Measurements from ENCODE around the gene ARID1B. TPM values are rescaled to one million over a fixed set of nuclear protein-coding genes. Genes with fewer than 3 reads are reported as not detected.
A peak's percentile ranks its signal among the peaks of the same experiment; 100 is the strongest.

The ARID1B gene
- total and polyA plus RNA-seq, 2 of the 13 experiments (the other 11 are each of a cell fraction or from before 2014, with no cell fraction given) = 20.1 to 32.6 TPM

DNA sequence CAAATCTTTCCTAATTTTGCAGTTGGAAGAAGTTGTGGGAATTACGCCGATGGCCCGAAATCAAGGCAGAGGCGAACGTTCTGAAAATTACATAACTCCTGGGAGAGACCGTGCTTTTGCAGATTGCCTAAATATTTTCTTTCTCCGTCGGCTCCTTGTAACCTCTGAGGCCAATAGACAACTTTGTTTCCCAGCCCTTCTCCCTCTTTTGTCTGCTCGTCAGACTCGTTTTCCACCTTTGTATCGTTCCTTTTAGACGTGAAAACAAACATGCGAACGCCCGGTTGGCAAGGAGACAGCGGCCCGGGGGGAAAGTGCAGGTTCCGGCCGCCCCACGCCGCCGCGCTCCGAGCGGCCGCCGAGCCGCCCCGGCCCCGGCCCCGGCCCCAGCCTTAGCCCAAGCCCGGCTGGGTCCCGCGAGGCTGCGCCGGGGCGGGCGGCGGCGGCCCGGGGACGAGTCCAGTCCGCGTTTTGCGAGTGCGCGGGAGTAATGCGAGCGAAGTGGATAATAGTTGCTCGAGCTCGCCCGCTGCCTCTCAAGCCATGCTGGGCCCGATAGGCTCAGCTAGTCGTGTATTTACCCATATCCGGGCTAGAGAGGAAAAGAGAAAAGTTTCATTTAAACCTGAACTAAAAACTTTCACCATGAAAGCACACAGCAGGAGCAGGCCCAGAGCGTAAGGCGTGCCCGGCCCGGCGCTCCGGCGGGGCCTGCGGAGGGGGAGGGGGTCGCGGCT, at the start of gene ARID1B (continued):
- TF ChIP-seq ZNF720 (CRISPR knock-in tag; IDR thresholded peaks at IDR 0.05) (no peak), ZNF253 (CRISPR knock-in tag; IDR thresholded peaks at IDR 0.05; ENCODE audit: borderline replicate concordance) (no peak), HOXD1 (CRISPR knock-in tag; IDR thresholded peaks at IDR 0.05) (0 out of 2 replicates have a peak, but pooled peaks have one; percentile 45), RXRB (CRISPR knock-in tag; IDR thresholded peaks at IDR 0.05; ENCODE audit: borderline replicate concordance) (no peak), ZMAT3 (CRISPR knock-in tag; conservative IDR thresholded peaks at IDR 0.05) (no peak), SALL1 (CRISPR knock-in tag; IDR thresholded peaks at IDR 0.05) (peak; percentile 67), CBX5 (CRISPR knock-in tag; IDR thresholded peaks at IDR 0.05; ENCODE audit: borderline replicate concordance) (peak; percentile 51; the same call in 1 of the 2 replicates), ZNF354B (CRISPR knock-in tag; IDR thresholded peaks at IDR 0.05) (no peak), HDAC1 (CRISPR knock-in tag; IDR thresholded peaks at IDR 0.05) (peak; percentile 70), TOPORS (CRISPR knock-in tag; IDR thresholded peaks at IDR 0.05) (no peak; the same call in 1 of the 2 replicates), ZNF180 (CRISPR knock-in tag; IDR thresholded peaks at IDR 0.05; ENCODE audit: borderline replicate concordance, low read depth) (no peak; the same call in 1 of the 2 replicates), ZNF775 (CRISPR knock-in tag; IDR thresholded peaks at IDR 0.05; ENCODE audit: borderline replicate concordance) (no peak), SMARCC2 (IDR thresholded peaks at IDR 0.05) (no peak), ZNF451 (CRISPR knock-in tag; IDR thresholded peaks at IDR 0.05) (peak; percentile 15; the same call in 1 of the 2 replicates), AKAP8 (CRISPR knock-in tag; IDR thresholded peaks at IDR 0.05) (no peak; the same call in 1 of the 2 replicates)
- TF ChIP-seq, protein P1, sequence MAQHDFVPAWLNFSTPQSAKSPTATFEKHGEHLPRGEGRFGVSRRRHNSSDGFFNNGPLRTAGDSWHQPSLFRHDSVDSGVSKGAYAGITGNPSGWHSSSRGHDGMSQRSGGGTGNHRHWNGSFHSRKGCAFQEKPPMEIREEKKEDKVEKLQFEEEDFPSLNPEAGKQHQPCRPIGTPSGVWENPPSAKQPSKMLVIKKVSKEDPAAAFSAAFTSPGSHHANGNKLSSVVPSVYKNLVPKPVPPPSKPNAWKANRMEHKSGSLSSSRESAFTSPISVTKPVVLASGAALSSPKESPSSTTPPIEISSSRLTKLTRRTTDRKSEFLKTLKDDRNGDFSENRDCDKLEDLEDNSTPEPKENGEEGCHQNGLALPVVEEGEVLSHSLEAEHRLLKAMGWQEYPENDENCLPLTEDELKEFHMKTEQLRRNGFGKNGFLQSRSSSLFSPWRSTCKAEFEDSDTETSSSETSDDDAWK (CRISPR knock-in tag; IDR thresholded peaks at IDR 0.05) = no peak
- TF ChIP-seq, protein P2, sequence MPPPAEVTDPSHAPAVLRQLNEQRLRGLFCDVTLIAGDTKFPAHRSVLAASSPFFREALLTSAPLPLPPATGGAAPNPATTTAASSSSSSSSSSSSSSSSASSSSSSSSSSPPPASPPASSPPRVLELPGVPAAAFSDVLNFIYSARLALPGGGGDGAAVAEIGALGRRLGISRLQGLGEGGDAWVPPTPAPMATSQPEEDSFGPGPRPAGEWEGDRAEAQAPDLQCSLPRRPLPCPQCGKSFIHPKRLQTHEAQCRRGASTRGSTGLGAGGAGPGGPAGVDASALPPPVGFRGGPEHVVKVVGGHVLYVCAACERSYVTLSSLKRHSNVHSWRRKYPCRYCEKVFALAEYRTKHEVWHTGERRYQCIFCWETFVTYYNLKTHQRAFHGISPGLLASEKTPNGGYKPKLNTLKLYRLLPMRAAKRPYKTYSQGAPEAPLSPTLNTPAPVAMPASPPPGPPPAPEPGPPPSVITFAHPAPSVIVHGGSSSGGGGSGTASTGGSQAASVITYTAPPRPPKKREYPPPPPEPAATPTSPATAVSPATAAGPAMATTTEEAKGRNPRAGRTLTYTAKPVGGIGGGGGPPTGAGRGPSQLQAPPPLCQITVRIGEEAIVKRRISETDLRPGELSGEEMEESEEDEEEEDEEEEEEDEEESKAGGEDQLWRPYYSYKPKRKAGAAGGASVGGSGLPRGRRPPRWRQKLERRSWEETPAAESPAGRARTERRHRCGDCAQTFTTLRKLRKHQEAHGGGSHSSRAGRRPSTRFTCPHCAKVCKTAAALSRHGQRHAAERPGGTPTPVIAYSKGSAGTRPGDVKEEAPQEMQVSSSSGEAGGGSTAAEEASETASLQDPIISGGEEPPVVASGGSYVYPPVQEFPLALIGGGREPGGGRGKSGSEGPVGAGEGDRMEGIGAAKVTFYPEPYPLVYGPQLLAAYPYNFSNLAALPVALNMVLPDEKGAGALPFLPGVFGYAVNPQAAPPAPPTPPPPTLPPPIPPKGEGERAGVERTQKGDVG (CRISPR knock-in tag; IDR thresholded peaks at IDR 0.05; ENCODE audit: borderline replicate concordance) = no peak
- TF ChIP-seq, protein P3, sequence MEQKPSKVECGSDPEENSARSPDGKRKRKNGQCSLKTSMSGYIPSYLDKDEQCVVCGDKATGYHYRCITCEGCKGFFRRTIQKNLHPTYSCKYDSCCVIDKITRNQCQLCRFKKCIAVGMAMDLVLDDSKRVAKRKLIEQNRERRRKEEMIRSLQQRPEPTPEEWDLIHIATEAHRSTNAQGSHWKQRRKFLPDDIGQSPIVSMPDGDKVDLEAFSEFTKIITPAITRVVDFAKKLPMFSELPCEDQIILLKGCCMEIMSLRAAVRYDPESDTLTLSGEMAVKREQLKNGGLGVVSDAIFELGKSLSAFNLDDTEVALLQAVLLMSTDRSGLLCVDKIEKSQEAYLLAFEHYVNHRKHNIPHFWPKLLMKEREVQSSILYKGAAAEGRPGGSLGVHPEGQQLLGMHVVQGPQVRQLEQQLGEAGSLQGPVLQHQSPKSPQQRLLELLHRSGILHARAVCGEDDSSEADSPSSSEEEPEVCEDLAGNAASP (CRISPR knock-in tag; IDR thresholded peaks at IDR 0.05; ENCODE audit: borderline replicate concordance) = no peak
- TF ChIP-seq, protein P4, sequence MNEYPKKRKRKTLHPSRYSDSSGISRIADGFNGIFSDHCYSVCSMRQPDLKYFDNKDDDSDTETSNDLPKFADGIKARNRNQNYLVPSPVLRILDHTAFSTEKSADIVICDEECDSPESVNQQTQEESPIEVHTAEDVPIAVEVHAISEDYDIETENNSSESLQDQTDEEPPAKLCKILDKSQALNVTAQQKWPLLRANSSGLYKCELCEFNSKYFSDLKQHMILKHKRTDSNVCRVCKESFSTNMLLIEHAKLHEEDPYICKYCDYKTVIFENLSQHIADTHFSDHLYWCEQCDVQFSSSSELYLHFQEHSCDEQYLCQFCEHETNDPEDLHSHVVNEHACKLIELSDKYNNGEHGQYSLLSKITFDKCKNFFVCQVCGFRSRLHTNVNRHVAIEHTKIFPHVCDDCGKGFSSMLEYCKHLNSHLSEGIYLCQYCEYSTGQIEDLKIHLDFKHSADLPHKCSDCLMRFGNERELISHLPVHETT (CRISPR knock-in tag; conservative IDR thresholded peaks at IDR 0.05) = peak; percentile 32; the same call in 1 of the 2 replicates
- TF ChIP-seq, protein P5, sequence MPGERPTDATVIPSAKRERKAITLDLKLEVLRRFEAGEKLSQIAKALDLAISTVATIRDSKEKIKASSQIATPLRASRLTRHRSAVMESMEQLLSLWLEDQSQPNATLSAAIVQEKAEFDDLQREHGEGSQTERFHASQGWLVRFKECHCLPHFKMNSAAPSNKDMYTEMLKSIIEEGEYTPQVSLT (CRISPR knock-in tag; IDR thresholded peaks at IDR 0.05; ENCODE audit: borderline replicate concordance, low read depth) = no peak
